ENCODE data around the gene CCBE1.

DNA sequence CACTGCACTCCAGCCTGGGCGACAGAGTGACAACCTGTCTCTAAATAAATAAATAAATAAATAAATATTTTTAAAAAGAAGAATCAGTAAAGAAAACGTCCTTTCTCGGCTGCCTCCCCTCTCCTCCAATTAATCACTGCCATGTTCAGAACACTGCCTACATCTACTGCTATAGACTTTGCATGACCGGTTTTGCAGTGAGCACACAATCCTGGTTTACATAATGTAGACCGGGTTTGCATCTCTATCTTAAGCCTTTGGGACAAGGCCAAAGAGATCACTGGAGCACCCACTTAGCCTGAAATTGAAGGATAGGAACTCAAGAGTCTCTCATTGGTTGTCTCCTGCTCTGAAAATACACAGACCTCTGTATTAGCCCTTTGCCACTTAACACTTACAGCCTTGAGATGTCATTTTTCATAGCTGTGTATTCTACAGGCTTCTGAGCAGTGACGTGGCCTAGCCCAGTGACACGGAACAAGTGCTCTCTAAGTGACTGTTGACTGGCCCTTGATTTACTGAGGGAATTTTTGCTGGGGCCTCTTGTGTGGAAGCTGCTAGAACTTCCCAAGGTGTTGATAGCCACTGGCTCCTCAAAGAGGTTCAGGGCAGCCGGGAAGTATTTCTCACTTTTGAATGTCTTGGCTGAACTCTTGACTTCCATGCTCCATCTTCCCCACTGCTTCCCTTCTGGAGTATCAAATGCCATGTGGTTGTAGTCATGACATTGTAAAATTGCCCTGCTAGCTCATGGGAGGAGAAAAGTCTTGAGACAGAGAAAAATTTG is 45.3 kb upstream of the CCBE1 start:
- no peak for TF ChIP-seq EP300 (IDR thresholded peaks at IDR 0.05; ENCODE audit: borderline replicate concordance)
- no peak for TF ChIP-seq TAF1 (IDR thresholded peaks at IDR 0.05; ENCODE audit: low read depth)

Measured in Ishikawa (cell line).